Measurements from ENCODE around the gene TMEM86B.

DNA sequence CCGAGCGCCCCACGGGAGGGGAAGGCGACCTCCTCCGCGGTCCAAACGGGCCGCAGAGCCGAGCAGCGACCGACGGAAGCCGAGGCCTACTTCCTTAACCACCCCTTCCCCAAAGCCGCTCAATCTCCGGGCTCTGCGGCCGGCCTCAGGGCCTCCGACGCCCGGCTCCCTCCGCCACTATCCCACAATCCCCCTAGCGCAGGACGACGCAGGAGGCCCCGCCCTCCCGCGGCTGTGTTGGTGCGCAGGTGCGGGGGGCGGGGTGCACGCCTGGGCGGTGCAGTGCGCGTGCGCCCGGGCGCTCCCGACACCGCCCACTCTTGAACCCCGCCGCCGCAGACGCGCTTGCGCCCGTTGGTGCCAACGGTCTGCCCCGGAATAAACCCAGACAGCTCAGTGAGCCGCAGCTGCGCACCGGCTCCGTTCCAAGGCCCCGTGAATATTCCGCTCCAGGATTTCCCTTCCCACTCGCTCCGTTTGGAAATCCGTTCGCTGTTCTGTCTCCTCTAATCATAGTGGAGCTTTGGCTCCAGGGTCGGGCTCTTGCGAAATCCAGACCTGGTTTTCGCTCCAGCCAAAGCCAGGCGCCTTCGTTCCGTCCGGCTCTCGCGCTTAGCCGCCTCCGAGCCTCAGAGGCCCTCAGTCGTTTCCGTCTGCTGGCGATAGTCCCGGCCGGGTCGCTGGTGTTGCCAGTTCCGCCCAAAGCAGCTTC, 30.4 kb upstream of the TMEM86B start, which contains the start of gene PPP6R1:
- TF ChIP-seq, protein P1, sequence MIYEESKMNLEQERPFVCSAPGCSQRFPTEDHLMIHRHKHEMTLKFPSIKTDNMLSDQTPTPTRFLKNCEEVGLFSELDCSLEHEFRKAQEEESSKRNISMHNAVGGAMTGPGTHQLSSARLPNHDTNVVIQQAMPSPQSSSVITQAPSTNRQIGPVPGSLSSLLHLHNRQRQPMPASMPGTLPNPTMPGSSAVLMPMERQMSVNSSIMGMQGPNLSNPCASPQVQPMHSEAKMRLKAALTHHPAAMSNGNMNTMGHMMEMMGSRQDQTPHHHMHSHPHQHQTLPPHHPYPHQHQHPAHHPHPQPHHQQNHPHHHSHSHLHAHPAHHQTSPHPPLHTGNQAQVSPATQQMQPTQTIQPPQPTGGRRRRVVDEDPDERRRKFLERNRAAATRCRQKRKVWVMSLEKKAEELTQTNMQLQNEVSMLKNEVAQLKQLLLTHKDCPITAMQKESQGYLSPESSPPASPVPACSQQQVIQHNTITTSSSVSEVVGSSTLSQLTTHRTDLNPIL (CRISPR knock-in tag; IDR thresholded peaks at IDR 0.05; ENCODE audit: low read depth), result no peak
- TF ChIP-seq, protein P2, sequence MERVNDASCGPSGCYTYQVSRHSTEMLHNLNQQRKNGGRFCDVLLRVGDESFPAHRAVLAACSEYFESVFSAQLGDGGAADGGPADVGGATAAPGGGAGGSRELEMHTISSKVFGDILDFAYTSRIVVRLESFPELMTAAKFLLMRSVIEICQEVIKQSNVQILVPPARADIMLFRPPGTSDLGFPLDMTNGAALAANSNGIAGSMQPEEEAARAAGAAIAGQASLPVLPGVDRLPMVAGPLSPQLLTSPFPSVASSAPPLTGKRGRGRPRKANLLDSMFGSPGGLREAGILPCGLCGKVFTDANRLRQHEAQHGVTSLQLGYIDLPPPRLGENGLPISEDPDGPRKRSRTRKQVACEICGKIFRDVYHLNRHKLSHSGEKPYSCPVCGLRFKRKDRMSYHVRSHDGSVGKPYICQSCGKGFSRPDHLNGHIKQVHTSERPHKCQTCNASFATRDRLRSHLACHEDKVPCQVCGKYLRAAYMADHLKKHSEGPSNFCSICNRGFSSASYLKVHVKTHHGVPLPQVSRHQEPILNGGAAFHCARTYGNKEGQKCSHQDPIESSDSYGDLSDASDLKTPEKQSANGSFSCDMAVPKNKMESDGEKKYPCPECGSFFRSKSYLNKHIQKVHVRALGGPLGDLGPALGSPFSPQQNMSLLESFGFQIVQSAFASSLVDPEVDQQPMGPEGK (CRISPR knock-in tag; IDR thresholded peaks at IDR 0.05; ENCODE audit: borderline replicate concordance), result peak; percentile 64; the same call in 1 of the 2 replicates
- no peak for TF ChIP-seq TOX (CRISPR knock-in tag; IDR thresholded peaks at IDR 0.05; ENCODE audit: borderline replicate concordance)
- TF ChIP-seq, protein P3, sequence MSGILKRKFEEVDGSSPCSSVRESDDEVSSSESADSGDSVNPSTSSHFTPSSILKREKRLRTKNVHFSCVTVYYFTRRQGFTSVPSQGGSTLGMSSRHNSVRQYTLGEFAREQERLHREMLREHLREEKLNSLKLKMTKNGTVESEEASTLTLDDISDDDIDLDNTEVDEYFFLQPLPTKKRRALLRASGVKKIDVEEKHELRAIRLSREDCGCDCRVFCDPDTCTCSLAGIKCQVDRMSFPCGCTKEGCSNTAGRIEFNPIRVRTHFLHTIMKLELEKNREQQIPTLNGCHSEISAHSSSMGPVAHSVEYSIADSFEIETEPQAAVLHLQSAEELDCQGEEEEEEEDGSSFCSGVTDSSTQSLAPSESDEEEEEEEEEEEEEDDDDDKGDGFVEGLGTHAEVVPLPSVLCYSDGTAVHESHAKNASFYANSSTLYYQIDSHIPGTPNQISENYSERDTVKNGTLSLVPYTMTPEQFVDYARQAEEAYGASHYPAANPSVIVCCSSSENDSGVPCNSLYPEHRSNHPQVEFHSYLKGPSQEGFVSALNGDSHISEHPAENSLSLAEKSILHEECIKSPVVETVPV (CRISPR knock-in tag; IDR thresholded peaks at IDR 0.05), result no peak
